NCI-H226 (cell line): ENCODE measurements around the gene VAV3.
"Not testable (repeated sequence)": the region's sequence is repeated elsewhere in the genome, so short reads cannot be mapped to it uniquely, and the experiment has no call there.

Experiments used
- DNase-seq: peaks from one replicate; pipeline ENCODE4 v3.0.0-alpha.2; 2015

Gene VAV3

DNA sequence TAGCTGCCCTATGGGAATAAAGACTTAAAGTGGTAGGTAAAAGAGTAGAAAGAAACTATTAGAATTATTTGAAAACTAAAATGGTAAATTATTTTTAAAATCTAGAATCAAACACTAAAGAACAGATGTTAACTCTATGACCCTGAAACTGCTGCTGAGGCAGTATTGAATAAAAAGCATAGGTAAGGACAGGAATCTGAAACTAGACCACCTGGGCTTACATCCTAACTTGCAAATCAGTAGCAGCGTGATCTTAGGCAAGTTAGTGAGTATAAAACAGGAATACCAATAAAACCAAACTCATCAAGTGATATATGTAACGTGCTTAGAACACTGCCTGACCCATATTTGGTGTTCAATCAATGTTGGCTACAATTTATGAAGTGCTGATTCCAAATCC lies 257.9 kb downstream of the VAV3 start:
- DNase-seq, result no peak

DNA sequence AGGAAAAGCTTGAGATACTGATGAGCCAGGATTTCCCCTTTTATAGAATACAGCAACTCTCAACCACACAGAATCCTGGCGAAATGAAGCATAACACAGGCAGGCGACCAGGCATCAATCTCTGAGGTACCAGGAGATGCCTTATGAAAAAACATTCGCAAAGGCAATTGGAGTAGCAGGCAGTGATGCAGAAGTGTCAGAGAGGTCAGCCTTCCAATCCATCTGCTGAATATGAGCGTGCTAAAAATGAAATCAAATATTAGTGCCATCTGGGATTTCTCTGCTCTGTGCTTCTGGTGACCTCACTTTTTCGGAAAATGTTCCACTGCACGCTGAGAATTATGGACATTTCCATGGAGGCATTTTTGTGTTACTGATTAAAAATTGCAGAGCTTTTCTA lies 258.8 kb downstream of the VAV3 start:
- no peak for DNase-seq

DNA sequence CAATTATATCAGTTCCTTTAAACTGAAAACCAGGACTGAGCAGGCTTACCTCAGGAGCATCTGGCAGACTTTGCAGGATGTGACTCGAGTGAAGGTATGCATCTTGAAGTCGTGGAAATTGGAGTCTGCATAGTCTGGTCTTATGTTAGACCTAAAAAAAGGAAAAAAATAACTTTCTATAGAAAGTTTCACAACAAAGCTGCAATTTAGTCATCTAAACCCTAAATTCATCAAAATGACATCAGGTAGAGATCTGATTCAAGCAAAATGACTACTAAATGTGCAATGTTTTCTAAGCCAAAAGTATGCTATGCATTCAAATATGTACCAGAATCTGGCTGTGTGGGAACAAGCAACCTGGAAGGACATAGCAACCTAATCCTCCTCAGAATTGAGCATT lies 260.1 kb downstream of the VAV3 start:
- peak; percentile 46 for DNase-seq

DNA sequence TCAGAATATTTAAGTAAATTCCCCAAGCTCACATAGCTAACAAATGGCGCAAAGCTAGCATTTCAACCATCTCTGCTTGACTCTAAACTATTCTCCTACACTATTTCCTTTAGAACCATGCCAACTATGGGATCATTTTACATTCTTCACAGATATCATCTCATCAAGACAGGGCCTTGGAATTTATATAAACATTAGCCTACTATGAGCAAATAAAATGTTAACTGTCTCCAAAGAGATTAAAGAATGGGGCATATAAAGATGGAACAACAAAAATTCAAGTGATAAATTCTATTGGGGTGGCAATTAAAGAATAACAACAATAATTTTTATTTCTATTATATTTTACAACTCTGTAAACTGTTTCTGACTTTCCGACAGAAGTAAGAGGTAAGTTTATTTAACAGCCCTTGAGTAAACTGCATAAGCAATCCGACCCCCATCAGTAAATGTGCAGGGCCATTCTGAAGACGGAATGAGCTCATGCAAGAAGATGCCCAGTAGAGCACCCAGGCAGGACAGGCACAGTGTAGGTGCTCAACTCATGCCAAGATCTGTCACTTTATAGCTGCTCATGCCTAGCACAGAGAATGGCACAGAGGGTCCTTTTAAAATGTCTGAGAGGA lies 261.9 kb downstream of the VAV3 start:
- DNase-seq, result peak; percentile 38

DNA sequence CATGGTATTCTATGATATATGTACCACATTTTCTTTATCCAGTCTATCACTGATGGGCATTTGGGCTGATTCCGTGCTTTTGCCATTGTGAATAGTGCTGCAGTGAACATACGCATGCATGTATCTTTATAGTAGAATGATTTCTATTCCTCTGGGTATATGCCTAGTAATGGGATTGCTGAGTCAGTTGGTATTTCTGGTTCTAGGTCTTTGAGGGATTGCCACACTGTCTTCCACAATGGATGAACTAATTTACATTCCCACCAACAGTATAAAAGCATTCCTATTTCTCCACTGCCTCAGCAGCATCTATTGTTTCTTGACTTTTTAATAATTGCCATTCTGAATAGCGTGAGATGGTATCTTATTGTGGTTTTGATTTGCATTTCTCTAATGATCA lies 264.3 kb downstream of the VAV3 start:
- DNase-seq, result not testable (repeated sequence)

DNA sequence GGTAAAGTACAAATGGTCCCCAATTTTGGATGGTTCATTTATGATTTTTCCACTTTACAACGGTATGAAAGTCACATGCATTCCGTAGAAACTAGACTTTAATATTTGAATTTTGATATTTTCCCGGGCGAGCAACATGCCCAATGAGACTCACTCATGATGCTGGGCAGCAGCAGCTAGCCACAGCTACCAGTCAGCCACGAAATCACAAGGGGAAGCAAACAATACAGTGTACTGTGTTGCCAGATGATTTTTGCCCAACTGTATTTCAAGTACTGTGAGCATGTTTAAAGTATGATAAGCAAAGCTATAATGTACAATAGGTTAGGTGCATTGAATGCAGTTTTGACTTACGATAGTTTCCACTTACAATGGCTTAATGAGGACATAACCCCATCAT lies 266.8 kb downstream of the VAV3 start:
- no peak for DNase-seq

DNA sequence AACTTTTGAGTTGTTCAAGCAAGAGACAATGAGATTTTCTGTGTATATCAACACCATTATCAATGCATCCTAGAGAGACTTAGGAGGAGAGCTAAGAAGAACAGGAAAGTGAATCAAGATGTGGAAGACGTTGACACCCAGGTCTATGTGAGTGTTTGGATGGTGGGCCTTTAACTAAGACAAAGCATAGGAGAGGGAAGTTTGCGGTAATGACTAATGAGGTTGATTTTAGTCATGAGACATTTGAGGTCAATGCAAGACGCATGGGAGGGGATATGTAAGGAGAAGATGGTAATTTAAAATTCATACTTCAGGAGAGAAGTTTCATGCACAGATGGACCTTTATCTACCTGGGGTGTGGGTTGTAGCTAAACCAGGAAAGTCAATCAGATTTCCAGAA lies 269.6 kb downstream of the VAV3 start:
- DNase-seq, result no peak

DNA sequence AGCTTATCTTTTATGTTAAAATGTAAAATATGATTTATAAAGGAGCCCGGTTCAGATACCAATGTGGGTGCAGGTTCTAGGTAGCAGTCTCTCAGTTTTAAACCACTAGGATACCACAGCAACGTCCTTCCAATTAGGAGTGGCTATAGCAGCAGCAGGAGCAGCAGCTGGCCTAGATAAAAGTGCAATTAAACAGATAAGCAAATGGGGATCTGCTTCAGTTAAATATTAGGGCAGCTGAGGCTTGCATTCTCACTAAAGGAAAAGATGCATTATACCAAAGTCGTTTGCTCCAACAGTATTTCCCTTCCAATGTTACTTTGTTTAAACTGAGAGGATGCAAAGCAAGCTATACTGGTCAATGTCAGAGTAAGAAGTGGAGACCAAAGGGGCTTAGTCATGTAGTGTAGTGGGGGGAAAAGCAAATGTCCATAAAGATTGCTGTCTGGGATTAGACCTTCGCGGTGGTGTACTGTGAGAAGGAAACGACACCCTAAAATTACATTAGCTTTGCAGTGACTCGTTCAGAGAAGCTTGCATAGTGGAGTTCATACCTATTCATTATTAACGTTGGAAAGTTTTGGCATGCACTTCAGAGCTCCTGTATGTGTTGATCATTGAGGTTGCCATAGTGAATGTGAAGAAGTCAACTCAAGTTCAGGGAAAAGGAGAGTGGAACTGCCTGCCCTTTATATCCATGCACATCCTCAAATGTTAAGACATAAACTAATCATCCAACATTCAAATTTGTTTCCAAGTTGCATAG lies 272.2 kb downstream of the VAV3 start:
- no peak for DNase-seq

DNA sequence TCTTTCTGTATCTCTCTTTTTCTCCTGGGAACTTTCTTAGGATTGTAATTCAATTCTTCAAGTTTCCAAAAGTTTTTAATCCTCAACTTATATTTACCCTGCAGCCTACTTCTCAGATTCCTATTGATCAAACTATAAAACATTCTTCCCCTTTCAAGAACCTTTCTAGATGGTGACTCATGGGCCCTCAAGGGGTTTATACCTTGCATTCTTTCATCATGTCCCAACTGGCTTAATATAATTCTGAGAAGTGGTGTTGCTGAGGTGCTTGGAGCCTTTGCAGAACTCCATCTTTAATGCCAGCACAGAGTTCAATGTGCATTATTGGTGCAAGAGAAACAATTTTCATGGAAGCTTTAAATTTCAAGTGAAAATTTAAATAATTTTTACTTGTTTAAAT lies 273.4 kb downstream of the VAV3 start:
- peak; percentile 54 for DNase-seq

DNA sequence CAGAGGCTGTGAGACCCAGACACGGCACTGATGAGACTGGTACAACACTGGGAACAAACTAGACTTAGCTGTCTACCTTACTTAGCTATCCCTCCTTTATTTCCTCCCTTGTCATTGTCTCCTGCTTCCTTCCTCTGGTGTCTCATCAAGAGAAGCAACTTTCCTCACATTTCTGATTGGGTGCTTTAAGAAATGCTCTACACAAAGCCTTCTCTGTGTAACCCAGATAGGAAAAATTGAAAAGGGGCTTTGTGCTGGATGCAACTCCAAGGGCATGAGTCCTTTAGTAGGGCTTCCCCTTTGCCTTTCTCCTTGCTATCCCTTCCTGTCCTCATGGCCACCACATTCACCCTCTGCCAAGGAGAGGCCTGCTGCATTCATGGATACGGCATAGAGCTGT lies 274.5 kb downstream of the VAV3 start:
- no peak for DNase-seq

DNA sequence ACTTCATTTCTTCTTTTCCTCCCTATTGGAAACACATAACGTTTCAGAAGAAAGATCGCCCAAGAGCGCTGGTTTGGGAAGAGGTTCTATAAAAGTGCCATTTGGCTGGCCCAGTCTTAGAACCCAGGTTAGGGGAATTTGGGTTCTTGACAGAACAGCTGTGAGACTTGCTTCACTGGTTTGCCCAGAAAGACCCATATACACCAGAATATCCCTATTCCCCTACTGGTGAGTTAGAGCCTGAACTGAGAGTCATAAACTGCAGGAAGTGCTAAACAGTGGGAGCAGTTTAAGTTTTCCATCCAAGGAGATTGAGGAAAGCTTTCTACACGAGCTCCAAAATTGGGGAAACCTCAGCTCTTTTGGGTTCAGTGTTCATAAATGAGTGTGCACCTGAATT lies 275.2 kb downstream of the VAV3 start:
- DNase-seq, result no peak

DNA sequence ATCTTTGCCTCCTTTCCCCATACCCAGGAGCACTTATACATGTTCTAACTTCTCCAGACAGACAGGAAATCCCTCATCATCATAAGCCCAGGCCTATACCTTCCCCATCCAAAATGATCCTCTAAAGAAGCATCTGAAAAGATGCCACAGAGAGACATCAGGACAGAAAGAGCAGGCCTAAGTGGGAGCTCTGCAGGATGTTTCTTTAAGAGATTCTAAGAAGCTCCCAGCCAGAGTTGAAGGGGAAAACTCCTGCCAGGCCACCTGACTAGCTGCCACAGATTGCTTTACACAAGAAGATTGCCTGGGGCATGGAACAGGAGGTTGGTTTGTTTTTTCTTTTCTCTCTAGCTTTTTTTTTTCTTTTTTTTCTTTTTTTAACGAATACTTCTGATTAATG lies 275.8 kb downstream of the VAV3 start:
- DNase-seq, result peak; percentile 48

DNA sequence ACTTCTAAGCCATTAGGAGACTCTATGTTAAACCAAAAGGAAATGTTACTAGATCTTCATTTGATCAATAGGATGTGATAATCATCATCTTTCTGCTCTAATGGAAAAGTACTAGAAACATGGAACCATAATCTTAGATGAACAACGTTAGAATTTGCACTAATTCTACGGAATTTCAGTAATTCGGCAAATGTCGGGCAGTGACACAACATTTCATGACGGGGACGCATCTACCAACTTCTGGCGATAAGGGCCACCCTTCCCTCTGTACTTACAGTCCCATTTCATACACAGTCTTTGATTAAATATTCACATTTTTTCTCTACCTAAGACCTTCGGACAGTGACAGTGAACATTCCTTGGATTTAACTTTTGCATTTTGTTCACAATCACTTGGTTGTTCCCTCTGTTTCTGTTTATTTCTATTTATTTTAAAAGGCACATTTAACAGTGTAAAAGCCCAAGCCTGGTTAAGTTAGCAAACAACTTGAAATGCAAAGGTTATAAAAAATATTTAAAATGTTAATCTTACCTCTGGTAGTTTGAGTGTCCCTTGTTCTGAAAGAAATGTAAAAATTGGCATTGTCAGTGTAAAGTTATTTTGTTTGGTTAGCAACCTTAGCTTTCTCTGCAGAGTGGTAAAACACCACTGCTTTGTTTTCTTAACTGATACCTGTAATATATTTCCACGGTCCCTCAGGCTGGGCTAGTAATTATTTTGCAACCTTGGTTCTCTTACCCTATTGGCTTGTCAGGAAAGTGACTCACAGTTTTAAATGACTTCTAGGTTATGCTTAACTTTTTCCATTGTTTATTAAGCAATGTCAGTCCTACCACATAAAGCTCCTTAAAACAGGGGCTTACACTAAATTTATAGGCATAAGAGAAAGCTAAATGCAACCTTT lies 276.9 kb downstream of the VAV3 start:
- peak; percentile 35 for DNase-seq

DNA sequence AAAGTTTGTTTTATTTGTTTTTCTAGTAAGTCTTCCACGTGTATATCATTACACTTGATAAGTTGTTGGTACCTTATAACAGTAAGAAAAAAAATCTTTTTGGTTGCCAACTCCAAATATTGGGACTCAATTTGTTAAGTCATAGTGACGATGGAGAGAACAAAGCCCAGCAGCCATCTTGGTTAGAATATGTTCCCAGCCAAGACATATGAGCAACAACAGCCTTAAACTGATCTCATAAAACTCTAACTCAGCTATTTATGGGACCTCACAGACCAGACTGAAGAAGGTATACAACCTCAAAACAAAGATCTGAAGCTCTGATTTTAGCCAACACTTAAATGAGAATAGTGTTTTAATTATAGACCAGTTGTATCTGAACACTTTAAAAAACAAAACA lies 281.3 kb downstream of the VAV3 start:
- DNase-seq, result no peak

DNA sequence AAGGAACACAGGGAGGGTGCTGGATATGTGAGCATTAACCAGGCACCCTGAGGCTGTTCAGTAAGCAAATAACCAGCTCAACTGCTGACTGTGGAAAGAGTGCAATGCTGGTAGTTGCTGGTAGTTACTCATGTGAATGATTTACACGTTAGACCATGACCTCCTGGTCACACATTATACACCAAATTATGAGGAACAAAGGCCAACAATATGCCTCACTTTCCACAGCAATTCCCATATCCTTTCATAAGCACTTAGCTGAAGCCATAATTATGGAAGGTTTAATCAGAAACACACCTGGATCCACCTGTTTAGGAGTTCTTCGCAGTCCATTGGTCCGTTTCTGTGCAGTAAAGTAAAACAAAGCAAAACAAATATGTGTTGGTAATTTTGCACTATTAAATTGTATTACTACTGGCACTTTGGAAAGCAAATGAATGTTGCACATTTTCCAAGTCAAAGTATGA lies 281.8 kb downstream of the VAV3 start:
- no peak for DNase-seq

DNA sequence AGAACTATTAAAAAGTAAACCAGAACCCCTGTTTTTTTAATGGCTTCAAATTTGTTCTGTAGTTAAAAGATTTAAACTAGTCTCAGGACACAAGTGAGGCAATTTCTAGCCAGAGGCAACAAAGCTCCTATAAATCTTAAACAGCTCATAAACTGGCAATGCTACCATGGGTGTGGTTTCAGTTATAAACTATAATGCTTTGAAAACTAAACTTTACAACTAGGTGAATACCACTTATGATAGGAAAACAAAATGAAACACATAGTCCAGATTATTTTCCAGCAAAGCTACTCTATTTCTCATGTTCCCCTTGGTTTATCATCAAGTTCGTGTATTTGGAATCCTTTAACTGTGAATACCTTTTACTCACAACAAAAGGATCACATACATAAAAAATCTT lies 282.5 kb downstream of the VAV3 start:
- peak; percentile 23 for DNase-seq

DNA sequence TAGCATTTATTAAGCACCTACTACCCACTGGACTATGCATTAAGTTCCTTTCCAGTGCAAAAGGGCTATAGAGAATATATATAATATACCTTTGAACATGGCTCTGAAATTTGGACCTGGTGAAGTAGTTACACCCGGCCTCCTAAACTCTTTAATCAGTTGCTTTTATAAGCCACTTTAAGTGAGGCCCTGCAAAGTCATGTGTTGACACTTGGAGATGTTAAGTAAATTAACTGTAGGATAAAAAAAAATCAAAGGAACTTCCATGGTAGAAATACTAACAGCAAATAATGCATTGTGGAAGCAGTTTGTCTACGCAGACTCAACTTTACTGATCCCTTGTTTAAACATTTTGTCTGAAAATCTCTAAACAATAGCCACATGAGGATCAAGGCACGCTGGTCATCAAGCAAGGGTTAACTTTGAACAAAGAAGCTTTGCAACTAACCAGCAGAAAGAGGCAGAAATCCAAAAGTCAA lies 283.9 kb downstream of the VAV3 start:
- DNase-seq, result no peak

DNA sequence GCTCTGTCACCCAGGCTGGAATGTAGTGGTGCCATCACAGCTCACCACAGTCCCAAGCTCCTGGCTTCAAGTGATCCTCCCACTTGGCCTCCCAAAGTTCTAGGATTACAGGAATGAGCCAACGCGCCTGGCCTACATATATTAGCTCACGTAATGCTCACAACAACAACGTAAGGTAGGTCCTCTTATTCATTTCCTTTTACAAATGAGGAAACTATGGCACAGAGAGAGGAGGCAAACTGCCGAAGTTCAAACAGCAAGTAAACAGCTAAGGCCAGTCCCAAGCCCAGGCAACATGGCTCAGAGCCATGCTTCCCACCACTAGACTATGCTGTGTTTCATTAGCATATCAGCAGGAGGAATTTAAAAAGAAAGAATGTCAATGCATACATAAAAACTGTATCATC lies 284.4 kb downstream of the VAV3 start:
- DNase-seq, result no peak

DNA sequence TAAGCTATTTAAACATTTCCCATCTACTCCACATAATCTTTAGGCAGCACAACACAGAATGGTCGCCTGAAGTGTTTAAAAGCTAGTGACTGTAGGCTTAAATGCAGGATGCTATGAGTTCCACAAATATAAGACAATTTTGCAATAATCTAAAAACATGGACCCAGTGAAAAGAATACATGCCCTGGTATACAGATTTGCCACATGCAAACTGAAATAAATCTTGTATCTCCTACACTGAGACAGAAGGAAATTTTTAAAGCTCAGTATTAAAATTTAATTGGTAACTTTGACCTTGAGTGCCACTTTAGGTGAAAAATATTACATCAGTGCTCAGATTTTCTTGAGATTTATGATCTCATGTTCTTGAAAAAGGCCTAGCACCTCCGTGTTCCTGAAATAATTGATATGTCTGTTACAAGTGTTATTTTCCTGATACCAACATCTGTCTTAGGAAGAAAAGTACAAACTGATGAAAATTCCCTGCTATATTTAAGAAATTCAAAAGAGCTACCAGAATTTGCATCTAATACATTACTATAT lies 285.5 kb downstream of the VAV3 start:
- DNase-seq, result no peak

DNA sequence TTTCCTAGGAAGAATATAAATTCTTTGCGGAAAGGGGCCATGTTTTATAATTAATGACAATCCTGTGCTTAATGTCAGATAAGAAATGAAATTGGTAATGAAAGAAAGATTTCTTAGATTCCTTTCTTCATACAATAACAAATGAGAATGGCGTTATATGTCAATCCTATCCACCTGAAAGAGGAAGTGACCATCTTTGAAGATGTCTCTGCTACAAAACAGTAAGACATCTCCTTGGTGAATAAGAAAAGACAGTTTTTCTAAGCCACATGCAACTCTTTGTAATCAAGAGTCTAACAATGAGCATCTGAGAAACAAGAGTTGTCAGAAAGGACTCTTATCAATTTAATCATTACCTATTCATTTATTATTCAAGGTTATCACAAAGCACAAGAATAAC lies 286.0 kb downstream of the VAV3 start:
- DNase-seq, result no peak

DNA sequence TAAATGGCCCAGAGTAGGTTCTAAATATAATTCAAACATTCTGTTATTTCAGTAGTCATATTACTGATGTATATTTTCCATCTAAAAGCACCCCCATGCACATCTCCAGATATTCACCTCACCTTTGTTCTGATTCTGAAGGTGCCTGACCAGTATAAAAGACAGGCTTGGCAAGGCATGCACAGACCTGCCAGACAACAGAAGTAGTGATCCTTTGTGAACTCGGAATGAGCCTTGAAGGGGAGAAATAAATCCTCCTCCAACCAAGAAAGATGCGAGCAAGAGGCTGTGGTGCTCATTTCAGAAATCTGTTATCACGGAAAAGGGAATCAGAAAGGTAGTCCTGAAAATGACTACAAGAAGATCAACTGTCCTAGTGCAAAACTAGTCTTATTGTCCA lies 287.3 kb downstream of the VAV3 start:
- DNase-seq, result no peak

DNA sequence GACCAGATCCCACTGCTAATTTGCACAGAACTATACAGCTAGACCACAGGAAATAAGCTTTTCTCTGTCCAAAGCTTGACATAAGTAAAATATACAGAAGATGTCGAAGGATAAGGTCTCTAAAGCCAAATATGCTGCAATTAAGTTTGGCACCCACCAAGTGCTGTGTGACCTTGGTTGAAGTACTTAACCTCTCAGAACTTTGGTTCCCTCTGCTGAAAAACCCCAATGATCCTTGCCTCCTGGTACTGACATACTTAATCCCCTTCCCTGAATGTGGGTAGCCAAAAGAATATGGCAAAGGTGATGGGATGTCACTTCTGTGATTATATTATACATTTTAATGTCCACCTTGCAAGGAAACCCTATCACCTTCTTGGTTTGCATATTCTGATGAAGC lies 290.5 kb downstream of the VAV3 start:
- DNase-seq, result no peak

DNA sequence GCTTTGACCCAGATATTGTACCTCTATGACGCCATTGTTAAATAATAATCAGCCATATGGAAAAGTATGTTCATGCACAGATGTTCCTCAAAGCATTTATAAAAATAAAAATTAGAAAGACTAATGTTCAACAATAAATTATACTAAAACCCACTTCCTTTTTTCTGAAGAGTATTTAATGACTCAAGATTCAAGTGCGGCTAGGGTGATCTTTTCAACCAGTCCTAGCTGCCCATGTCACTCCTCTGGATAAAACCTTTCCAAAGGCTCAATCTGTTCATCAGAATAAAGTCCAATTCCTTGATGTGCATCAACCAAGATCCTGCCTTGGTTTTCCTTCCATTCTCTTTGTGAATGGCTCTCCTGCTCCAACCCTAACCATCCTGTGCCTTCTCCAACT lies 292.0 kb downstream of the VAV3 start:
- no peak for DNase-seq
